ENCODE results near the gene RASAL2.

DNA sequence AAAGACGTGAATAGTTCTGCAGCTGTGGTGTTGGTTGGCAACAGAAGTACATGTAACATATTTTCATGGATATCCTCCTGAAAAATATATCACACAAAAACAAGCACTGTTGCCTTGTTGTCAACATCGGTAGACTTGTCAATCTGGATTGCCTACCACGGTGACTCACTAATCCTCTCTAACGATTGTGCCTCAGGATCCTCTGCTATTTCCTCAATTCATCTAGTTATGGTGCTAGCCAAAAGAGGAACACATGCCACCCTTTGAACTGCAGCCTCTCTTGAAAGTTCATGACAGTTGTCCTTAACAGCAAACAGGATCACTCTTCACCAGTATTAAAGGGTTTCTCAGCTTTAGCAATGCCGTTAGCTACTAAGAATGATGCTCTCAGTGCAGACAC is 25.7 kb downstream of the RASAL2 start:
- TF ChIP-seq, protein P1, sequence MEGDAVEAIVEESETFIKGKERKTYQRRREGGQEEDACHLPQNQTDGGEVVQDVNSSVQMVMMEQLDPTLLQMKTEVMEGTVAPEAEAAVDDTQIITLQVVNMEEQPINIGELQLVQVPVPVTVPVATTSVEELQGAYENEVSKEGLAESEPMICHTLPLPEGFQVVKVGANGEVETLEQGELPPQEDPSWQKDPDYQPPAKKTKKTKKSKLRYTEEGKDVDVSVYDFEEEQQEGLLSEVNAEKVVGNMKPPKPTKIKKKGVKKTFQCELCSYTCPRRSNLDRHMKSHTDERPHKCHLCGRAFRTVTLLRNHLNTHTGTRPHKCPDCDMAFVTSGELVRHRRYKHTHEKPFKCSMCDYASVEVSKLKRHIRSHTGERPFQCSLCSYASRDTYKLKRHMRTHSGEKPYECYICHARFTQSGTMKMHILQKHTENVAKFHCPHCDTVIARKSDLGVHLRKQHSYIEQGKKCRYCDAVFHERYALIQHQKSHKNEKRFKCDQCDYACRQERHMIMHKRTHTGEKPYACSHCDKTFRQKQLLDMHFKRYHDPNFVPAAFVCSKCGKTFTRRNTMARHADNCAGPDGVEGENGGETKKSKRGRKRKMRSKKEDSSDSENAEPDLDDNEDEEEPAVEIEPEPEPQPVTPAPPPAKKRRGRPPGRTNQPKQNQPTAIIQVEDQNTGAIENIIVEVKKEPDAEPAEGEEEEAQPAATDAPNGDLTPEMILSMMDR (IDR thresholded peaks at IDR 0.05; ENCODE audit: low read depth, low read length), result no peak
- TF ChIP-seq EZH2phosphoT487 (IDR thresholded peaks at IDR 0.05; ENCODE audit: low read depth), result no peak
